Vagina (tissue), 2 donors: ENCODE measurements around the gene RAD52. TPM values are rescaled to one million over a fixed set of nuclear protein-coding genes. Genes with fewer than 3 reads are reported as not detected.
A peak's percentile ranks its signal among the peaks of the same experiment; 100 is the strongest.

ENCODE experiments used
- DNase-seq, 2 donors: peaks; one replicate each; pipeline ENCODE4 v3.0.0-alpha.2; 2017; ENCODE audit errors: extremely low spot score in 2 of 2
- H3K27ac ChIP-seq: fragments of 200-600 bp; sonication (generic); one replicate; pipeline ENCODE4 v1.5.1; 2019
- H3K27me3 ChIP-seq: fragments of 200-600 bp; sonication (generic); one replicate; pipeline ENCODE4 v1.5.1; 2019
- H3K36me3 ChIP-seq, 2 donors: fragments of 200-600 bp; sonication (generic); one replicate each; pipeline ENCODE4 v1.5.1; 2017 to 2019
- H3K4me1 ChIP-seq: fragments of 200-600 bp; sonication (generic); one replicate; pipeline ENCODE4 v1.5.1; 2019
- H3K4me3 ChIP-seq, 2 donors: fragments of 200-600 bp; sonication (generic); 1 replicate in 1 of 2; 2 replicates in 1 of 2; pipeline ENCODE4 v1.5.1; 2016 to 2019
- H3K9me3 ChIP-seq: fragments of 200-600 bp; sonication (generic); one replicate; pipeline ENCODE4 v1.5.1; 2019
- CTCF ChIP-seq, 3 experiments: fragments of 450-650 bp in 2 of 3; fragments of 200-600 bp in 1 of 3; sonication (generic) in 1 of 3; IDR thresholded peaks; one replicate each; pipeline ENCODE4 v1.5.1; 2017 to 2019; ENCODE audit warnings: antibody characterized with exemption in 3 of 3, mild to moderate bottlenecking in 2 of 3, moderate library complexity in 2 of 3
- POLR2A ChIP-seq, 2 donors: fragments of 450-650 bp; IDR thresholded peaks; one replicate each; pipeline ENCODE4 v1.6.1; 2017; ENCODE audit warnings: antibody characterized with exemption in 2 of 2, mild to moderate bottlenecking in 2 of 2, moderate library complexity in 2 of 2
- POLR2AphosphoS5 ChIP-seq, 2 donors: sonication (generic); formaldehyde crosslinking; IDR thresholded peaks; one replicate each; pipeline ENCODE4 v1.9.0; 2017; ENCODE audit warnings: antibody characterized with exemption in 2 of 2, mild to moderate bottlenecking in 2 of 2, low read depth in 1 of 2; ENCODE audit not compliant: insufficient read depth in 1 of 2
- intact Hi-C: fragments of 100-400 bp; cut with DNase I; formaldehyde crosslinking; loops from one replicate; pipeline ENCODE4 v1.15.1; 2023
- total RNA-seq: library from RNA; depleted of rRNA; stranded (reverse); fragments of >200 nt; gene quantifications from one replicate; pipeline ENCODE4 v1.2.3, GENCODE V29; 2016

Gene RAD52
- total RNA-seq = 40.3 TPM

GRCh38 chr12:949453-950191 lies at the start of gene RAD52:
Gene RAD52, minus strand, starts transcription at chr12:949694. Its CDS starts 16,636 bp downstream, at chr12:933058.
- intact Hi-C loops = loop anchor here (2.0 kb wide), 1 partner anchor 379 kb away; no protein-coding TSS in a partner anchor
- Histone ChIP-seq H3K4me1 (peaks cover 18% of the 10 kb centered on the region), H3K27ac (peak within 1 kb of the TSS; percentile 83), H3K36me3 (no peaks in the 10 kb centered on the region), H3K27me3 (no peaks in the 10 kb centered on the region), H3K9me3 (no peaks in the 10 kb centered on the region), H3K4me3 (peak within 1 kb of the TSS; percentile 67 to 70)
- peak; percentile 97 to 98 for TF ChIP-seq POLR2AphosphoS5 (IDR thresholded peaks at IDR 0.05; ENCODE audit: insufficient read depth in 1 of 2, low read depth in 1 of 2)
- TF ChIP-seq POLR2A (IDR thresholded peaks at IDR 0.05) = peak in 1 of 2 donors; percentile 64
- TF ChIP-seq CTCF (IDR thresholded peaks at IDR 0.05) = peak; percentile 96 to 100 (median 99)
- DNase-seq = peak; percentile 96 to 97

- no peak overlapping the region for H3K4me3 ChIP-seq
- intact Hi-C loops = no loop called here
- DNase-seq = no peak
- TF ChIP-seq POLR2A (IDR thresholded peaks at IDR 0.05) (no peak), POLR2AphosphoS5 (IDR thresholded peaks at IDR 0.05; ENCODE audit: insufficient read depth in 1 of 2, low read depth in 1 of 2) (no peak), CTCF (IDR thresholded peaks at IDR 0.05) (no peak)
- H3K4me1 ChIP-seq = peaks cover 15% of the 10 kb centered on the region
- H3K36me3 ChIP-seq = no peaks in the 10 kb centered on the region
- no peaks in the 10 kb centered on the region for H3K9me3 ChIP-seq
- H3K27me3 ChIP-seq = no peaks in the 10 kb centered on the region
- H3K27ac ChIP-seq = no peak overlapping the region
Observed at GRCh38 chr12:998020-998874, 48.8 kb upstream of the RAD52 start.

- intact Hi-C loops = no loop called here
- H3K4me3 ChIP-seq = no peak overlapping the region
- peaks cover 21% of the 10 kb centered on the region for H3K4me1 ChIP-seq
- no peaks in the 10 kb centered on the region for H3K27me3 ChIP-seq
- TF ChIP-seq CTCF (IDR thresholded peaks at IDR 0.05) (no peak), POLR2A (IDR thresholded peaks at IDR 0.05) (no peak), POLR2AphosphoS5 (IDR thresholded peaks at IDR 0.05; ENCODE audit: insufficient read depth in 1 of 2, low read depth in 1 of 2) (no peak)
- no peaks in the 10 kb centered on the region for H3K36me3 ChIP-seq
- H3K9me3 ChIP-seq = no peaks in the 10 kb centered on the region
- H3K27ac ChIP-seq = no peak overlapping the region
- DNase-seq = no peak
Observed at GRCh38 chr12:997505-997904, 48.0 kb upstream of the RAD52 start.

GRCh38 chr12:996881-997280 lies 47.4 kb upstream of the RAD52 start:
- Histone ChIP-seq H3K27ac (no peak overlapping the region), H3K27me3 (no peaks in the 10 kb centered on the region), H3K4me1 (peaks cover 28% of the 10 kb centered on the region), H3K4me3 (no peak overlapping the region), H3K36me3 (no peaks in the 10 kb centered on the region), H3K9me3 (no peaks in the 10 kb centered on the region)
- TF ChIP-seq POLR2A (IDR thresholded peaks at IDR 0.05) (no peak), CTCF (IDR thresholded peaks at IDR 0.05) (no peak), POLR2AphosphoS5 (IDR thresholded peaks at IDR 0.05; ENCODE audit: insufficient read depth in 1 of 2, low read depth in 1 of 2) (no peak)
- DNase-seq = no peak
- intact Hi-C loops = no loop called here
